Liver (tissue), 9 donors: ENCODE measurements around the gene MTA3. TPM values are rescaled to one million over a fixed set of nuclear protein-coding genes. Genes with fewer than 3 reads are reported as not detected.

ENCODE experiments used
- DNase-seq: peaks from one replicate; pipeline ENCODE4 v3.0.0-alpha.2; 2017; ENCODE audit warnings: low spot score
- H3K27ac ChIP-seq, 2 donors: one replicate each; pipeline ENCODE4 v1.7.0; 2013; ENCODE audit warnings: inconsistent platforms in 2 of 2, low read length in 2 of 2, control low read depth in 1 of 2, low read depth in 1 of 2, mild to moderate bottlenecking in 1 of 2
- H3K27me3 ChIP-seq, 4 donors: one replicate each; pipeline versions ENCODE4 v1.6.1 to v1.7.0; 2013; ENCODE audit warnings: low read length in 3 of 4, inconsistent platforms in 1 of 4, mild to moderate bottlenecking in 1 of 4, moderate library complexity in 1 of 4; ENCODE audit not compliant: control insufficient read depth in 4 of 4, insufficient read depth in 4 of 4
- H3K36me3 ChIP-seq, 4 donors: one replicate each; pipeline versions ENCODE4 v1.6.1 to v1.7.0; 2013; ENCODE audit warnings: low read length in 3 of 4, mild to moderate bottlenecking in 3 of 4, low read depth in 1 of 4, moderate library complexity in 1 of 4; ENCODE audit not compliant: control insufficient read depth in 4 of 4, insufficient read depth in 3 of 4
- H3K4me1 ChIP-seq, 4 donors: one replicate each; pipeline versions ENCODE4 v1.6.1 to v1.7.0; 2013; ENCODE audit warnings: low read length in 3 of 4, mild to moderate bottlenecking in 3 of 4, moderate library complexity in 1 of 4; ENCODE audit not compliant: control insufficient read depth in 4 of 4, insufficient read depth in 4 of 4
- H3K4me3 ChIP-seq, 3 donors: one replicate each; pipeline versions ENCODE4 v1.6.1 to v1.7.0; 2013; ENCODE audit warnings: low read length in 3 of 3, control low read depth in 1 of 3, low read depth in 1 of 3, mild to moderate bottlenecking in 1 of 3
- H3K9ac ChIP-seq, 2 donors: one replicate each; pipeline ENCODE4 v1.7.0; 2013; ENCODE audit warnings: low read length in 2 of 2, mild to moderate bottlenecking in 2 of 2, moderate library complexity in 2 of 2, control low read depth in 1 of 2, low read depth in 1 of 2
- H3K9me3 ChIP-seq, 4 donors: one replicate each; pipeline versions ENCODE4 v1.6.1 to v1.7.0; 2013; ENCODE audit warnings: low read length in 3 of 4; ENCODE audit not compliant: control insufficient read depth in 4 of 4
- ATF3 ChIP-seq: IDR thresholded peaks from 2 replicates; pipeline ENCODE4 v1.6.1; 2016; ENCODE audit warnings: antibody characterized with exemption
- CTCF ChIP-seq: fragments of 150-350 bp; IDR thresholded peaks from 2 replicates; pipeline ENCODE4 v1.5.1; 2017; ENCODE audit warnings: improper control_type of control experiment, low read depth, low read length; ENCODE audit not compliant: missing input control
- EGR1 ChIP-seq, 2 donors: IDR thresholded peaks; 2 replicates each; pipeline ENCODE4 v1.6.1; 2016 to 2018; ENCODE audit warnings: antibody characterized with exemption in 2 of 2, low read depth in 2 of 2
- FOXA1 ChIP-seq: IDR thresholded peaks from 2 replicates; pipeline ENCODE4 v1.6.1; 2016; ENCODE audit warnings: antibody characterized with exemption
- FOXA2 ChIP-seq: IDR thresholded peaks from 2 replicates; pipeline ENCODE4 v1.6.1; 2016; ENCODE audit warnings: antibody characterized with exemption
- GABPA ChIP-seq, 2 donors: IDR thresholded peaks in 1 of 2; conservative IDR thresholded peaks in 1 of 2; 2 replicates each; pipeline ENCODE4 v1.6.1; 2016; ENCODE audit warnings: antibody characterized with exemption in 2 of 2, mild to moderate bottlenecking in 1 of 2, moderate library complexity in 1 of 2
- HNF4A ChIP-seq, 2 donors: conservative IDR thresholded peaks; 2 replicates each; pipeline ENCODE4 v1.6.1; 2016; ENCODE audit warnings: antibody characterized with exemption in 2 of 2, mild to moderate bottlenecking in 2 of 2
- HNF4G ChIP-seq: IDR thresholded peaks from 2 replicates; pipeline ENCODE4 v1.6.1; 2016; ENCODE audit warnings: antibody characterized with exemption
- JUND ChIP-seq, 2 donors: IDR thresholded peaks; 2 replicates each; pipeline ENCODE4 v1.6.1; 2016; ENCODE audit warnings: antibody characterized with exemption in 2 of 2
- MAX ChIP-seq: IDR thresholded peaks from 2 replicates; pipeline ENCODE4 v1.6.1; 2016; ENCODE audit warnings: antibody characterized with exemption
- NR2F2 ChIP-seq: IDR thresholded peaks from 2 replicates; pipeline ENCODE4 v1.6.1; 2016; ENCODE audit warnings: antibody characterized with exemption
- RAD21 ChIP-seq, 2 donors: IDR thresholded peaks; 2 replicates each; pipeline ENCODE4 v1.6.1; 2016; ENCODE audit warnings: antibody characterized with exemption in 2 of 2, mild to moderate bottlenecking in 2 of 2
- REST ChIP-seq: IDR thresholded peaks from 2 replicates; pipeline ENCODE4 v1.6.1; 2016; ENCODE audit warnings: antibody characterized with exemption, mild to moderate bottlenecking
- RXRA ChIP-seq, 2 donors: IDR thresholded peaks; 2 replicates each; pipeline ENCODE4 v1.6.1; 2017 to 2018; ENCODE audit warnings: antibody characterized with exemption in 2 of 2, mild to moderate bottlenecking in 1 of 2
- SP1 ChIP-seq: IDR thresholded peaks from 2 replicates; pipeline ENCODE4 v1.6.1; 2018; ENCODE audit warnings: antibody characterized with exemption, mild to moderate bottlenecking
- TAF1 ChIP-seq: conservative IDR thresholded peaks from 2 replicates; pipeline ENCODE4 v1.6.1; 2016; ENCODE audit warnings: antibody characterized with exemption, mild to moderate bottlenecking
- ZBTB33 ChIP-seq: IDR thresholded peaks from 2 replicates; pipeline ENCODE4 v1.6.1; 2016; ENCODE audit warnings: antibody characterized with exemption
- WGBS: extraction: QIAGEN DNeasy Blood & Tissue Kit; methylation state at CpG from one replicate; pipeline ENCODE4 v1.1.7; 2013; 5-methylcytosine and 5-hydroxymethylcytosine counted together
- polyA plus RNA-seq, 2 donors: library from polyadenylated mRNA; stranded (reverse) in 1 of 2; unstranded in 1 of 2; fragments of 200-250 nt in 1 of 2; fragments of >200 nt in 1 of 2; fragmentation: Nextera tagmentation in 1 of 2; extraction: Ambion mirVana in 1 of 2; gene quantifications; one replicate each; pipeline versions ENCODE4 v1.2.1 to v1.2.3, GENCODE V29; 2013 to 2015
- total RNA-seq, 2 donors: library from RNA; depleted of rRNA; stranded (reverse); fragments of >200 nt; gene quantifications; one replicate each; pipeline ENCODE4 v1.2.3, GENCODE V29; 2014
- donor health status: healthy.
- donor health status: healthy.
- donor health status: healthy.
- donor health status: healthy.
- donor health status: healthy.

The MTA3 gene
- total and polyA plus RNA-seq, 4 donors, result 5.5 to 10.3 (median 6.8) TPM

- TF ChIP-seq CTCF, result no peak
- no peak for TF ChIP-seq ATF3
- Histone ChIP-seq H3K36me3 (peaks cover 0 to 5% (median 0%) of the 10 kb centered on the region in 4 donors), H3K4me3 (no peak overlapping the region), H3K9me3 (no peaks in the 10 kb centered on the region), H3K4me1 (peaks cover 4 to 19% (median 9%) of the 10 kb centered on the region in 4 donors), H3K27me3 (no peaks in the 10 kb centered on the region), H3K9ac (no peak overlapping the region), H3K27ac (no peak overlapping the region)
- 81% methylated on average over 6 of the region's 6 CpGs for WGBS
- no peak for DNase-seq
Measured at GRCh38 chr2:42797281-42797680, 228.8 kb downstream of the MTA3 start.

GRCh38 chr2:42799881-42800280 lies 231.4 kb downstream of the MTA3 start:
- peaks cover 4 to 19% (median 9%) of the 10 kb centered on the region in 4 donors for H3K4me1 ChIP-seq
- H3K9ac ChIP-seq, result no peak overlapping the region
- peaks cover 0 to 5% (median 0%) of the 10 kb centered on the region in 4 donors for H3K36me3 ChIP-seq
- H3K27ac ChIP-seq, result no peak overlapping the region
- no peaks in the 10 kb centered on the region for H3K9me3 ChIP-seq
- 72% methylated on average over 4 of the region's 4 CpGs for WGBS
- no peaks in the 10 kb centered on the region for H3K27me3 ChIP-seq
- TF ChIP-seq HNF4A (conservative IDR thresholded peaks at IDR 0.05) (no peak), RXRA (IDR thresholded peaks at IDR 0.05) (no peak), GABPA (IDR thresholded peaks at IDR 0.05 in 1 of 2, conservative IDR thresholded peaks at IDR 0.05 in 1 of 2) (no peak), NR2F2 (no peak)
- no peak overlapping the region for H3K4me3 ChIP-seq
- DNase-seq, result no peak

GRCh38 chr2:42800461-42800962 lies 232.1 kb downstream of the MTA3 start:
- 85% methylated on average over 4 of the region's 4 CpGs for WGBS
- Histone ChIP-seq H3K9me3 (no peaks in the 10 kb centered on the region), H3K4me1 (peaks cover 2 to 16% (median 9%) of the 10 kb centered on the region in 4 donors), H3K36me3 (peaks cover 0 to 5% (median 0%) of the 10 kb centered on the region in 4 donors), H3K4me3 (no peak overlapping the region), H3K27ac (no peak overlapping the region), H3K27me3 (no peaks in the 10 kb centered on the region), H3K9ac (no peak overlapping the region)
- no peak for DNase-seq
- TF ChIP-seq ZBTB33, result no peak
- TF ChIP-seq ATF3, result no peak
- TF ChIP-seq RAD21 (IDR thresholded peaks at IDR 0.05), result no peak
- no peak for TF ChIP-seq CTCF
- no peak for TF ChIP-seq EGR1 (IDR thresholded peaks at IDR 0.05; ENCODE audit: low read depth in 2 of 2)
- no peak for TF ChIP-seq FOXA2
- TF ChIP-seq RXRA (IDR thresholded peaks at IDR 0.05), result no peak
- no peak for TF ChIP-seq NR2F2
- TF ChIP-seq MAX, result no peak
- no peak for TF ChIP-seq FOXA1
- no peak for TF ChIP-seq REST
- TF ChIP-seq HNF4A (conservative IDR thresholded peaks at IDR 0.05), result no peak
- no peak for TF ChIP-seq TAF1
- no peak for TF ChIP-seq HNF4G
- no peak for TF ChIP-seq JUND (IDR thresholded peaks at IDR 0.05)
- TF ChIP-seq SP1, result no peak
- TF ChIP-seq GABPA (IDR thresholded peaks at IDR 0.05 in 1 of 2, conservative IDR thresholded peaks at IDR 0.05 in 1 of 2), result no peak
